Stimulated activated CD8-positive, alpha-beta memory T cell treated with anti-CD3 and anti-CD28 coated beads, Interleukin-4, amount 100 ng/mL, for 1 hour (primary cell): ENCODE results near the gene TMED4.
"Not testable (repeated sequence)": the region's sequence is repeated elsewhere in the genome, so short reads cannot be mapped to it uniquely, and the experiment has no call there.

ENCODE experiments used
- DNase-seq, 2 donors: peaks; one replicate each; pipeline ENCODE4 v3.0.0-alpha.2; 2020; ENCODE audit warnings: low read depth in 2 of 2, low spot score in 1 of 2

The TMED4 gene

GRCh38 chr7:44607141-44608068 lies 25.4 kb upstream of the TMED4 start:
- DNase-seq, result no peak

GRCh38 chr7:44606341-44607140 lies 24.5 kb upstream of the TMED4 start, which contains the start of gene OGDH:
Gene OGDH (plus strand): TSS chr7:44606627. CDS start chr7:44624344, 17,717 bp downstream.
- DNase-seq, result peak; percentile 99

- DNase-seq, result no peak
Measured at GRCh38 chr7:44604941-44605340, 22.9 kb upstream of the TMED4 start.

GRCh38 chr7:44603193-44603592 lies 21.2 kb upstream of the TMED4 start:
- DNase-seq, result no peak

- no peak for DNase-seq
Measured at GRCh38 chr7:44602576-44602910, 20.5 kb upstream of the TMED4 start.

- no peak for DNase-seq
Measured at GRCh38 chr7:44599222-44599621, 17.2 kb upstream of the TMED4 start.

GRCh38 chr7:44597181-44597580 lies 15.2 kb upstream of the TMED4 start:
- DNase-seq, result not testable (repeated sequence)

- DNase-seq, result no peak
Measured at GRCh38 chr7:44595934-44596635, 14.1 kb upstream of the TMED4 start.

- DNase-seq, result no peak
Measured at GRCh38 chr7:44590910-44591309, 8.9 kb upstream of the TMED4 start.

GRCh38 chr7:44587843-44588711 lies 6.0 kb upstream of the TMED4 start:
- peak in 1 of 2 donors; percentile 35 for DNase-seq

- DNase-seq, result no peak
Measured at GRCh38 chr7:44583146-44583865, 1.3 kb upstream of the TMED4 start.

- DNase-seq, result no peak
Measured at GRCh38 chr7:44580945-44581878, 819 bp downstream of the TMED4 start.

GRCh38 chr7:44576228-44576627 lies 5.8 kb downstream of the TMED4 start:
- no peak for DNase-seq

- DNase-seq, result no peak
Measured at GRCh38 chr7:44575054-44575453, 7.0 kb downstream of the TMED4 start.

GRCh38 chr7:44574287-44574872 lies 7.7 kb downstream of the TMED4 start:
- no peak for DNase-seq

- DNase-seq, result peak; percentile 72 to 89
Measured at GRCh38 chr7:44573464-44574286, 8.4 kb downstream of the TMED4 start, which contains the start of gene DDX56. Gene DDX56 (minus strand): TSS chr7:44573908. CDS start chr7:44573895, 13 bp downstream.

- no peak for DNase-seq
Measured at GRCh38 chr7:44572771-44573170, 9.3 kb downstream of the TMED4 start.
